Spleen (tissue), 11 donors: ENCODE results near the gene INHBE. TPM values are rescaled to one million over a fixed set of nuclear protein-coding genes. Genes with fewer than 3 reads are reported as not detected.
A peak's percentile ranks its signal among the peaks of the same experiment; 100 is the strongest.

Experiments
- DNase-seq: peaks from one replicate; pipeline ENCODE4 v3.0.0-alpha.2; 2020
- H3K27ac ChIP-seq, 8 donors: fragments of 200-600 bp; sonication (generic) in 7 of 8; 1 replicate in 4 of 8; 2 replicates in 4 of 8; pipeline versions ENCODE4 v1.5.0 to v1.8.0; 2016 to 2021; ENCODE audit warnings: inconsistent platforms in 4 of 8, mild to moderate bottlenecking in 4 of 8, moderate library complexity in 1 of 8
- H3K27me3 ChIP-seq, 7 donors: fragments of 200-600 bp; sonication (generic) in 6 of 7; replicated peaks in 1 of 7; 1 replicate in 4 of 7; 2 replicates in 3 of 7; pipeline versions ENCODE4 v1.5.0 to v1.8.0; 2016 to 2021; ENCODE audit warnings: inconsistent platforms in 3 of 7, mild to moderate bottlenecking in 1 of 7
- H3K36me3 ChIP-seq, 6 donors: fragments of 200-600 bp; sonication (generic) in 5 of 6; 1 replicate in 4 of 6; 2 replicates in 2 of 6; pipeline versions ENCODE4 v1.5.0 to v1.8.0; 2016 to 2021; ENCODE audit warnings: inconsistent platforms in 2 of 6
- H3K4me1 ChIP-seq, 6 donors: fragments of 200-600 bp; sonication (generic) in 5 of 6; 1 replicate in 3 of 6; 2 replicates in 3 of 6; pipeline versions ENCODE4 v1.5.0 to v1.8.0; 2016 to 2021; ENCODE audit warnings: inconsistent platforms in 3 of 6
- H3K4me3 ChIP-seq, 8 donors: fragments of 200-600 bp; sonication (generic) in 7 of 8; 1 replicate in 4 of 8; 2 replicates in 4 of 8; pipeline versions ENCODE4 v1.5.0 to v1.8.0; 2016 to 2021; ENCODE audit warnings: inconsistent platforms in 4 of 8, mild to moderate bottlenecking in 4 of 8, moderate library complexity in 2 of 8
- H3K9me3 ChIP-seq, 8 donors: fragments of 200-600 bp; sonication (generic) in 7 of 8; 1 replicate in 4 of 8; 2 replicates in 4 of 8; pipeline versions ENCODE4 v1.5.0 to v1.8.0; 2016 to 2021; ENCODE audit warnings: inconsistent platforms in 4 of 8
- POLR2A ChIP-seq, 3 donors: fragments of 450-650 bp; IDR thresholded peaks; one replicate each; pipeline ENCODE4 v1.5.1; 2017; ENCODE audit warnings: antibody characterized with exemption in 3 of 3, mild to moderate bottlenecking in 1 of 3
- POLR2AphosphoS5 ChIP-seq, 3 donors: sonication (generic); formaldehyde crosslinking; IDR thresholded peaks; one replicate each; pipeline ENCODE4 v1.5.1; 2017; ENCODE audit warnings: antibody characterized with exemption in 3 of 3
- WGBS, 5 donors: extraction: QIAGEN DNeasy Blood & Tissue Kit in 3 of 5; methylation state at CpG; one replicate each; pipeline versions ENCODE4 v1.1.5 to v1.1.7; 2013 to 2018; 5-methylcytosine and 5-hydroxymethylcytosine counted together
- intact Hi-C: fragments of 100-400 bp; cut with DNase I; formaldehyde crosslinking; loops from one replicate; pipeline ENCODE4 v1.15.0; 2023; ENCODE audit warnings: low total_unique reads
- polyA plus RNA-seq, 3 donors: library from polyadenylated mRNA; stranded (reverse); fragments of 200-250 nt; gene quantifications; one replicate each; pipeline ENCODE4 v1.2.1, GENCODE V29; 2013
- total RNA-seq, 7 donors: library from RNA; depleted of rRNA in 3 of 7; stranded (reverse); fragments of >200 nt in 3 of 7; fragmentation: NEBNext Ultra II Directional in 4 of 7; extraction: Animal tissue kit (Norgen Biotek cat#: 25700) in 4 of 7; gene quantifications; one replicate each; pipeline versions ENCODE4 v1.1.0 to v1.2.1, GENCODE V29; 2016 to 2021
- TF ChIP-seq, protein P1 (sequence below), 11 experiments: fragments of 200-600 bp in 7 of 11; fragments of 450-650 bp in 4 of 11; sonication (generic) in 4 of 11; IDR thresholded peaks in 8 of 11; conservative IDR thresholded peaks in 3 of 11; 1 replicate in 7 of 11; 2 replicates in 4 of 11; pipeline versions ENCODE4 v1.4.0 to v1.8.0; 2016 to 2021; ENCODE audit warnings: antibody characterized with exemption in 11 of 11, inconsistent platforms in 4 of 11, mild to moderate bottlenecking in 1 of 11
- donor health status: healthy with polysubstance abuse.
- donor health status: DM: no; HTN: no; CAD: no; lungs with moderate emphysema.
- donor health status: DM: no; HTN: no; CAD: no.
- donor health status: Bipolar disorder and iron deficiency.
- donor health status: healthy.
- donor health status: DM: no; HTN: no; CAD: no.
- donor health status: DM: yes; HTN: yes; CAD: no.

Gene INHBE
- total and polyA plus RNA-seq, 10 donors, result 0.02 TPM; not detected in 9

DNA sequence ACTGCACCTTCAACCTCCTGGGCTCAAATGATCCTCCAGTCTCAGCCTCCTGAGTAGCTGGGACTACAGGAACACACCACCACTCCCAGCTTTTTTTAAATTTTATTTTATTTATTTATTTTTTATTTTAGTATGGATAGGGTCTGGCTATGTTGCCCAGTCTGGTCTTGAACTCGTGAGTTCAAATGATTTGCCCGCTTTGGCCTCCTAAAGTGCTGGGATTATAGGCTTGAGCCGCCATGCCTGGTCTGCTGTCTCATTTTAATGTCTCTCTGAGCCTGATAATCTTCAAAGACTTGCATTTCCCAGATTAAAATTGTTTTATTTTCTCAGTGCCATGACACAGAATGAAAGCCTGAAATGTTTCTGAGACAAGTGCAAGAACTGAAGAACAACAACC is 21.7 kb upstream of the INHBE start:
- TF ChIP-seq POLR2AphosphoS5 (IDR thresholded peaks at IDR 0.05), result no peak
- TF ChIP-seq, protein P1, sequence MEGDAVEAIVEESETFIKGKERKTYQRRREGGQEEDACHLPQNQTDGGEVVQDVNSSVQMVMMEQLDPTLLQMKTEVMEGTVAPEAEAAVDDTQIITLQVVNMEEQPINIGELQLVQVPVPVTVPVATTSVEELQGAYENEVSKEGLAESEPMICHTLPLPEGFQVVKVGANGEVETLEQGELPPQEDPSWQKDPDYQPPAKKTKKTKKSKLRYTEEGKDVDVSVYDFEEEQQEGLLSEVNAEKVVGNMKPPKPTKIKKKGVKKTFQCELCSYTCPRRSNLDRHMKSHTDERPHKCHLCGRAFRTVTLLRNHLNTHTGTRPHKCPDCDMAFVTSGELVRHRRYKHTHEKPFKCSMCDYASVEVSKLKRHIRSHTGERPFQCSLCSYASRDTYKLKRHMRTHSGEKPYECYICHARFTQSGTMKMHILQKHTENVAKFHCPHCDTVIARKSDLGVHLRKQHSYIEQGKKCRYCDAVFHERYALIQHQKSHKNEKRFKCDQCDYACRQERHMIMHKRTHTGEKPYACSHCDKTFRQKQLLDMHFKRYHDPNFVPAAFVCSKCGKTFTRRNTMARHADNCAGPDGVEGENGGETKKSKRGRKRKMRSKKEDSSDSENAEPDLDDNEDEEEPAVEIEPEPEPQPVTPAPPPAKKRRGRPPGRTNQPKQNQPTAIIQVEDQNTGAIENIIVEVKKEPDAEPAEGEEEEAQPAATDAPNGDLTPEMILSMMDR (IDR thresholded peaks at IDR 0.05 in 8 of 11, conservative IDR thresholded peaks at IDR 0.05 in 3 of 11), result no peak
- TF ChIP-seq POLR2A (IDR thresholded peaks at IDR 0.05), result no peak
- no peaks in the 10 kb centered on the region for H3K27me3 ChIP-seq
- peaks cover 0 to 35% (median 24%) of the 10 kb centered on the region in 6 donors for H3K4me1 ChIP-seq
- no peak overlapping the region for H3K27ac ChIP-seq
- DNase-seq, result no peak
- no peaks in the 10 kb centered on the region for H3K36me3 ChIP-seq
- no peaks in the 10 kb centered on the region for H3K9me3 ChIP-seq
- H3K4me3 ChIP-seq, result no peak overlapping the region
- intact Hi-C loops, result no loop called here
- WGBS, 5 donors, result 66 to 95% (median 81%) methylated on average over 3 of the region's 3 CpGs

DNA sequence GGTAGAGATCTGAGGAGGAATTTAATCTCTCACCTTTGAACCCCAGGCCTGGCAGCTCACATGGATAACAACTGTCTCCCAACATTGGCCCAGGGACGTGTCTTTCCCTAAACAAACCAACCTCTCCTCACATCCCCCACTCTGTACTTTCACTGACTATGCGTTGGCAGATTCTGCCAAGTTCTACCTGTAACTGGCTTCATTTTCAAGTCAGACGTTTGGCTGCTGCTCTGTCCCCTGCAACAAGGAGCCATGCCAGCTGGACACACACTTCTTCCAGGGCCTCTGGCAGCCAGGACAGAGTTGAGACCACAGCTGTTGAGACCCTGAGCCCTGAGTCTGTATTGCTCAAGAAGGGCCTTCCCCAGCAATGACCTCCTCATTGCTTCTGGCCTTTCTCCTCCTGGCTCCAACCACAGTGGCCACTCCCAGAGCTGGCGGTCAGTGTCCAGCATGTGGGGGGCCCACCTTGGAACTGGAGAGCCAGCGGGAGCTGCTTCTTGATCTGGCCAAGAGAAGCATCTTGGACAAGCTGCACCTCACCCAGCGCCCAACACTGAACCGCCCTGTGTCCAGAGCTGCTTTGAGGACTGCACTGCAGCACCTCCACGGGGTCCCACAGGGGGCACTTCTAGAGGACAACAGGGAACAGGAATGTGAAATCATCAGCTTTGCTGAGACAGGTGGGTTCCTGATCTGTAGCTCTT is 20.4 kb upstream of the INHBE start, which contains the start of gene INHBC:
Gene INHBC (plus strand): TSS at position 268 of the 707 bp plus-strand sequence. CDS start 103 bp downstream, at position 371.
- peak; percentile 74 for DNase-seq
- Histone ChIP-seq H3K27ac (no peak within 1 kb of the TSS), H3K36me3 (no peaks in the 10 kb centered on the region), H3K4me1 (peaks cover 0 to 22% (median 13%) of the 10 kb centered on the region in 6 donors), H3K4me3 (no peak within 1 kb of the TSS), H3K9me3 (no peaks in the 10 kb centered on the region), H3K27me3 (no peaks in the 10 kb centered on the region)
- intact Hi-C loops, result no loop called here
- 47 to 92% (median 80%) methylated on average over 4 to 8 of the region's 8 CpGs for WGBS, 5 donors
- TF ChIP-seq, protein P1 (IDR thresholded peaks at IDR 0.05 in 8 of 11, conservative IDR thresholded peaks at IDR 0.05 in 3 of 11), result no peak
- no peak for TF ChIP-seq POLR2A (IDR thresholded peaks at IDR 0.05)
- TF ChIP-seq POLR2AphosphoS5 (IDR thresholded peaks at IDR 0.05), result no peak

DNA sequence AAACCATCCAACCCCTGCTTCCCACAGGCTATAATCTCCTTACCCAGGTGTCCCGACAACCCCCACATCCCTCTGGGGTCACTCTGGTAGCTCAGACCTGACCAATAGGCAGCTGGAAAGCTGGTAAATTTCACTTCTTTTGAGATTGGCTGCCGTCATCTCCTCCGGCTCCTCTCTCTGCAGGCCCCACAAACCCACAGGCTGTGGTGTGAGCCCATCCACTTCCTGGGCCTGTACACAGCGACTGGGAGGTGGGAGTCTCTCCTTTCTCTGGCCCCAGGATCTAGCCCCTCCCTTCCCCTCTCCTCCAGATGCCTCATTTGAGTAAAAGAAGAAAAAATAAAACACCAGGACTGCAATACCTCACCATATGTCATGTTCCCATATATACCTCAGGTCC is 19.8 kb upstream of the INHBE start:
- no peaks in the 10 kb centered on the region for H3K9me3 ChIP-seq
- H3K4me1 ChIP-seq, result peaks cover 0 to 16% (median 8%) of the 10 kb centered on the region in 6 donors
- H3K36me3 ChIP-seq, result no peaks in the 10 kb centered on the region
- no peak overlapping the region for H3K4me3 ChIP-seq
- intact Hi-C loops, result no loop called here
- H3K27ac ChIP-seq, result no peak overlapping the region
- no peaks in the 10 kb centered on the region for H3K27me3 ChIP-seq
- no peak for TF ChIP-seq POLR2AphosphoS5 (IDR thresholded peaks at IDR 0.05)
- TF ChIP-seq POLR2A (IDR thresholded peaks at IDR 0.05), result no peak
- TF ChIP-seq, protein P1 (IDR thresholded peaks at IDR 0.05 in 8 of 11, conservative IDR thresholded peaks at IDR 0.05 in 3 of 11), result no peak
- no peak for DNase-seq
- WGBS, 5 donors, result 31 to 48% (median 34%) methylated on average over 4 of the region's 4 CpGs

DNA sequence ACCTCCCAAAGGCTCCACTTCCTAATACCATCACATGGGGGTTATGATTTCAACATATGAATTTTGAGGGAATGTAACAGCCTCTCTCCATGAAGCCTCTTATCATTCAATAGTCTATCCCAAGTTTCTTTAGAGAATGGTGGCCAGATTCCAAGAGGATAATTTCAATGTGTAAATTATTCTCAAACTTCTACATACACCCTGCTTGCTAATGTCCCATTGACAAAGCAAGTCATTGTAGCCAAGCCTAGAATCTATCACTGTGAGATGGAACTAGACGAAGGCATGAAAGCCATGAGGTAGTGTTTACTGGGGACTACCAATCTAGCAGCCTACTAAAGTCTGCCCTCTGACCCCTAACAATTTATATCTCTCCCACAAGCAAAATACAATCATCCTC is 16.7 kb upstream of the INHBE start:
- Histone ChIP-seq H3K4me3 (no peak overlapping the region), H3K36me3 (no peaks in the 10 kb centered on the region), H3K27ac (no peak overlapping the region), H3K9me3 (peaks cover 0 to 17% (median 12%) of the 10 kb centered on the region in 8 donors), H3K4me1 (peaks cover 0 to 9% (median 0%) of the 10 kb centered on the region in 6 donors), H3K27me3 (no peaks in the 10 kb centered on the region)
- no peak for TF ChIP-seq POLR2AphosphoS5 (IDR thresholded peaks at IDR 0.05)
- TF ChIP-seq, protein P1 (IDR thresholded peaks at IDR 0.05 in 8 of 11, conservative IDR thresholded peaks at IDR 0.05 in 3 of 11), result no peak
- no peak for TF ChIP-seq POLR2A (IDR thresholded peaks at IDR 0.05)
- WGBS, 5 donors, result 79 to 100% (median 94%) methylated on average over 1 of the region's 1 CpG
- intact Hi-C loops, result no loop called here
- DNase-seq, result no peak
